SU-DHL-6 (cell line): ENCODE results near the gene INAFM2.

ENCODE experiments used
- EZH2phosphoT487 ChIP-seq: fragments of 200-600 bp; sonication (generic), shearing (Covaris generic); conservative IDR thresholded peaks from 2 replicates; pipeline ENCODE4 v1.6.1; 2018; ENCODE audit warnings: mild to moderate bottlenecking, antibody characterized with exemption, low read length, moderate library complexity, mixed read lengths
- TF ChIP-seq, protein P1 (sequence below): fragments of 200-600 bp; sonication (generic); IDR thresholded peaks from one replicate; pipeline ENCODE4 v1.5.1; 2017; ENCODE audit warnings: antibody characterized with exemption, mild to moderate bottlenecking, low read length, moderate library complexity; ENCODE audit not compliant: insufficient read depth, poor library complexity, severe bottlenecking

DNA sequence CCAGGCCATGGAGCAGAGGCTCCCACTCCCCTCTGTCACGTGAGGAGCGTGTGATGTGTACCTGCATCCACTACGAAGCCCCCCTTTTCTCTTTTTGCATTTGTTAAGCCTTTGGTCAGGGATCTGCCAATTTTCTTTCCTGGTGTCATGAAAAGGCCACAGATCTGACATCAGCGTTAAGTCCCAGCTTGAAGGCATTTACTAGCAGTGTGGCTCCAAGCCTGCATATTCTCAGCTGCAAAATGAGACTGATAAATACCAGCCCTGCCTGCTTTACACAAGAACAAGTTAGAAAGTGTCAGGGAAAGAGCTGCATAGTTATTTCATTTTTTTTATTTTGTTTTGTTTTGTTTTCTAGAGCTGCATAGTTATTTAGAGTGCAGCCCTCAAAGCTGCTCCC lies 38.3 kb upstream of the INAFM2 start:
- TF ChIP-seq, protein P1, sequence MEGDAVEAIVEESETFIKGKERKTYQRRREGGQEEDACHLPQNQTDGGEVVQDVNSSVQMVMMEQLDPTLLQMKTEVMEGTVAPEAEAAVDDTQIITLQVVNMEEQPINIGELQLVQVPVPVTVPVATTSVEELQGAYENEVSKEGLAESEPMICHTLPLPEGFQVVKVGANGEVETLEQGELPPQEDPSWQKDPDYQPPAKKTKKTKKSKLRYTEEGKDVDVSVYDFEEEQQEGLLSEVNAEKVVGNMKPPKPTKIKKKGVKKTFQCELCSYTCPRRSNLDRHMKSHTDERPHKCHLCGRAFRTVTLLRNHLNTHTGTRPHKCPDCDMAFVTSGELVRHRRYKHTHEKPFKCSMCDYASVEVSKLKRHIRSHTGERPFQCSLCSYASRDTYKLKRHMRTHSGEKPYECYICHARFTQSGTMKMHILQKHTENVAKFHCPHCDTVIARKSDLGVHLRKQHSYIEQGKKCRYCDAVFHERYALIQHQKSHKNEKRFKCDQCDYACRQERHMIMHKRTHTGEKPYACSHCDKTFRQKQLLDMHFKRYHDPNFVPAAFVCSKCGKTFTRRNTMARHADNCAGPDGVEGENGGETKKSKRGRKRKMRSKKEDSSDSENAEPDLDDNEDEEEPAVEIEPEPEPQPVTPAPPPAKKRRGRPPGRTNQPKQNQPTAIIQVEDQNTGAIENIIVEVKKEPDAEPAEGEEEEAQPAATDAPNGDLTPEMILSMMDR = no peak
- no peak for TF ChIP-seq EZH2phosphoT487
